IPS-11a (cell line): Measurements from ENCODE around the gene KBTBD2.
"Not testable (repeated sequence)": the region's sequence is repeated elsewhere in the genome, so short reads cannot be mapped to it uniquely, and the experiment has no call there.

Experiments
- H3K4me3 ChIP-seq: one replicate; pipeline ENCODE4 v1.5.1; 2013; ENCODE audit warnings: low read depth, low read length, control low read depth

Gene KBTBD2

DNA sequence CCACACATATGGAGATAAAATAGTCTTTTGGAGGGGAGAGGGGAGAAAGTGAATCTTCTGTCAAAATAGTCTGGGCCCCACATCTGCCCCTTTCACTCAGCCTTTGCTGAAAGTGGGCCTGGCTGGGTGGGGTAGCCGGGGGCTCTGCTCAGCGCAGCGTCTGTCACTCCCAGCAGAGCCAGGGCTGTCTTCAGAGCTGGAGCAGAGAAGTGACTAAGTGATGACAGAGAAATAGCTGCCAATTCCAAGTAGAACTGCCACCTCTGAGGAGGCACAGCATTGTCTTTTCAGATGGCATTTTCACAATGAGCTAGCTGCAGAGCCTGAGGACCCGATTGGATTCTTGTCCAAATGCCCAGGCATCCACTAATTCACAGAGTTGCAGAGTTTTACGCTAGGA, 34.5 kb downstream of the KBTBD2 start:
- H3K4me3 ChIP-seq, result not testable (repeated sequence)

DNA sequence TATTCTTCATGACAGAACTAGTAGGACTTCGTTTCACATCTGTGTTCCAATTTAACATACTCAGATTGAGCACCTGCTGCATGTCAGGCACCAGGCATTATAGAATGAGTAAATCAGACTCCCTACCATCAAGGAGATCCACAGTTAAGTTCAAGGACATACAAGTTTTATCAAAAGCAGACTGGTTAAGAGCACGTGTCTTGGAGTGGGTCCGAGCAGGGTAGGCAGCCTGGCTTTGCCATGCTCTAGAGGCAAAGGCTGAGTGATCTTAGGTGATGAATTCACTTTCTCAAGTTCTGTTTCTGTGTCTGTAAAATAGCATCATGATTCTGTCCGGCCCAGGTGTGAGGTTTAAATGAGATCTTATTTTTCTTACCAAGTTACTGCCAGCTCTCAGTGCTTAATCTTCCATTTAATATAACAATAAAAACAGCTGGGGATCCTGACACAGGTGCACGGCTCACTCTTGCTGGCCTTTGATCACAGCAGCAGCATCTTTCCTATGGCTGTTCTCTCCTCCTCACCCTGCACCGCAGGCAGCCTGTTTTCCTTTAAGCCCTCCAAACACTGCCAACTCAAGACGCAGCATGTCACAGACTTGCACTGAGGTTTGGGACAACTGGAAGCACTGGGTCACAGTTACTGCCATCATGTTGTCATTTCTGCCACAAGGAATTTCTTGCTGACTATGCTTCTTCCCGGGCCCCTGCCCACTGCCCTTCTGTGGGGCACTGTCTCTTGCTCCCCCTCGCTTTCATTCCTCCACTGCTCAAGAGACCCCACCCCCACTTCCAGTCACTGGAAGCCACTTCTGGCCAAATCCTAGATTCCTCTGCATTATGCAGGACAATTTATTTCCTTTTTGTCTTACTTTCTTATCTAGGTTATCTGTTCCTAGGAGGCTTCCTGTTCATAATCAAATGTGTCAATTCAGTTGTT, 35.5 kb downstream of the KBTBD2 start:
- H3K4me3 ChIP-seq, result not testable (repeated sequence)

DNA sequence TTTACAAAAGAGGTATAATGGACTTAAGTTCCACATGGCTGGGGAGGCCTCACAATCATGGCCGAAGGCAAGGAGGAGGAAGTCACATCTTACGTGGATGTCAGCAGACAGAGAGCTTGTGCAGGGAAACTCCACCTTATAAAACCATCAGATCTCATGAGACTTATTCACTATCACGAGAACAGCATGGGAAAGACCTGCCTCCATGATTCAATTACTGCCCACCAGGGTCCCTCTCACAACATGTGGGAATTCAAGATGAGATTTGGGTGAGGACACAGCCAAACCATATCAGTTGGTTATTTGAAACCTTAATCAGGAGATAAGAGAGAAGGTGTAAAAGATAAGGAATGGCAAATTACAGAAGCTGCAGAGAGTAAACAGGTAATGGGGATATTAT, 40.9 kb downstream of the KBTBD2 start:
- H3K4me3 ChIP-seq, result not testable (repeated sequence)

DNA sequence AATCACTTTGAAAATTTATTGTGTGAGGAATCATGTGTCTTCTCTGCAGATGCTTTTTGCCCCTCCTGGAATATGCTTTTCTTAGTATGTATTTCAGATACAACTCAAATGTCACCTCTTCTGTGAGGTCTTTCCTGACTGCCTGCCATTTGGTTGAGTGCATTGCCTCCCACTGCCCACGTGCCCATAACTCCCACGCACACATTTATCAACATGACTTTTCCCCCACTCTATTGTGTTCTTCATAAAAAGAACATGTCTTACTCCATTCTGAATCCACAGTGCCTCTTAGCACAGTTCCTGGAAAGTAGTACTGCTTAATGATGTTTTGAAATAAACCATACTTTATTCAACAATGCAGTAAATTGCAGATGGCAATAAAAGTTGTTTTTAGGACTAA, 42.9 kb downstream of the KBTBD2 start:
- H3K4me3 ChIP-seq, result not testable (repeated sequence)

DNA sequence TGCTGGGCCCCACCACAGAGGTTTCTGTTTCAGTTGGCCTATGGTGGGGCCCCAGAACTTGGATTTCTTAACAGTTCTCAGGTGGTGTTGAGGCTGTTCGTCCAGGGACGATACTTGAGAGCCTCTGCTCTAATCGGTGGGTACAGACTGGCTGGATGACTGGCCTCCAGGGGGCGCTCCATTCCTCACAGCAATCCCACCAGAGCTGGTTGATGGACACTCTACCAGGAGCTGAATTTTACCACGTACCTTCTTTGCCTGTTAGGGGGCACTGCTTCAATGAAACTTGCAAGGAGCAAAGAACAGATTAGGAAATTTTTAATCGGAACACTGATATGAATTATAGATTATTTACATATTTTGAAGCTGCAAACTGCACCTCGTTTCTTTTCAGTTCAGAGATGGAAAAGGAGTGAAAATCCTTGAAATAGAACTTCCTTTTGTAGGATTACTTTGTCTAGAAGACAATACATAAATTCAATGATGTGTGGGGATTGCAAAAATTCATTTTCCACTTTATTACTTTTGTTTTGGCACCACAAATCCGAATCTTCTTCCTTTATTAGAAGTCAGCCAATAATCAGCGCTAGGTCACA, 44.8 kb downstream of the KBTBD2 start:
- H3K4me3 ChIP-seq, result no peak overlapping the region

DNA sequence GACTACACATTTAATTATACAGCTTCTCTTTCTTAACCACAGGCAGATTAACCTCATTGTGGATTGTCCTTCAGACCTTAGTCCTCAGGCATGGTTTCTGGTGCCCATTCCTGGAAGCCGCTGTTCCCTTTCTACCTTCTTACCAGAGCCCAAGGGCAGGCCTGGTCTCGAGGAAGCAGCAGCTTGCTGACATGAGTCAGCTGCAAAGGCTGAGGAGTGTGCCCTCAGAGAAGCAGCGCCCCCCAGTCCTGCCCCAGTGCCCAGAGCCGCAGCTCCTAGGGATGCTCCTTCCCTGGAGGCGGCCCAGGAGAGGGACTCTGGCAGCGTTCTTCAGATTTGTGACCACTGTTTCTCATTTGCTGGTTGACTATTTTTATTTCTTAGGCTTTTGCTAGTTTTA, 46.8 kb downstream of the KBTBD2 start:
- H3K4me3 ChIP-seq, result not testable (repeated sequence)

DNA sequence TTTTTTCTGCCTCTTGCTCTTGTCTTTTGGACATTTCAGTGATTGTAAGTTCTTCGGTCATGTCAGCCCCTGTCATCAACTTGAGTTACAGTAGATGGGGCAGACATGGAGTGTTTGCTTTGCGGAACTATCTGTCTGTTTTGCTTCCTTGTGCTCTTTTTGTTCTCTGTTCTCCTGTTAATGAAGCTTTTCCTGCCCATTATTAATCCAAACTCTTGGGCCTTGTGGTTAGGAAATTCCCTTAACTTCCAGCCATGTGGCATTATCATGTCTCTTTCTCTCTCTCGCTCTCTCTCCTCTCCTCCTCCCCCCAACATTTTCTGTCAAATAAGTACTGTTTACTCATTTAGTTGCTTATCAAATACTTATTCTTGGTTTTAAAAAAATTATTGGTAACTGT, 47.8 kb downstream of the KBTBD2 start:
- not testable (repeated sequence) for H3K4me3 ChIP-seq

DNA sequence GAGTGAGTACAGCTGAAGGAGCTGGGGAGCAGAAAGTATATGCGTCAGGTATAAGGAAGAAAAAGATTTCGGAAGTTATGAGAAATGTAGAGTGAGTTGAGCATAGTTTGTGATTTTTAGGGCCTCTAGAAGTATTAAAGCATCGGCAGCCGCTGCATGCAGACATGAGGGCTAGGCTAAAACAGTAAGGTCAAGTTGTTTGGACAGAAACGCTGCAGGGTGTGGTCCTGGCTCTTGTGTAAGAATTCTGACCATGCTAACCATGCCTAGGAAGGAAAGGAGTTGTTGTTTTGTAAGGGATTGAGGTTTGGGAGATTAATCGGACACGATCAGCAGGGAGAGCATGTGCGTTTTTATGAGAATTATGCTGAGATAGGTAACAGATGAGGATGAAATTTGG, 51.7 kb downstream of the KBTBD2 start:
- not testable (repeated sequence) for H3K4me3 ChIP-seq

DNA sequence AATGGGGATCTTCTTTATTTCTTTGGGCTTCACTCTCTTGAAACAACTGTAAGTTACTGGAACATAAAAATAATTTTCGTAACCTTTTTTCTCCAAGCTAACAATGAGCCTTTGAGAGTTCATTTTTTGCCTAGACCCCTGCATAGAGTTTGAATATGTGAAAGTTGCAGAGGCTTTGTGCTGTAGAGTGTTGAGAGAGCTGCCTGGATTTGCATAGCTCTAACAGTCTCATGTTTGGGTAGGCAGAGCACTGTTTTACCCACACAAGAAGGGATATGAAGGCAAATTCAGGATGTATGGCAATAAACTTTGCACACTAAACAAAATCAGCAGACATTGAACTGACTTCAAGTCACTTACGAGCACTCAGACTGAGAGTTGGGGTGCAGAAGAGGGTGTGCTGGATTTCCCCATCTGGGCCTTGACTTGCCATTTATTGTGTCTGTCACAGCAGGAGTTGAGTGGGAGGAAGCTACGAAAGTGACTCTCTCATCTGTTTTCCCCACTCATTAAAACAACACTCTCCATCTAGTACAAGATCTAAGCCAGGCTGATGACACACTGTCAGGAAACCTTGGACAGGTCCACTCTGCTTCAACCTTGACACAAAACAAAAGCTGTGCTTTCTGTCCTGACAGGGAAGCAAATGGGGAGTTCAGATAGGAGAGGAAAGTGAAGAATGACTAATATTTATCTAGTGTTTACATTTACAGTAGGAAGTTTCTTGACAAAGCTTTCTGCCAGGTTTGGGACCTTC, 62.4 kb downstream of the KBTBD2 start:
- H3K4me3 ChIP-seq, result not testable (repeated sequence)
